C4-2B (cell line): ENCODE results near the gene TPBG.

Experiments
- CTCF ChIP-seq: fragments of 450-650 bp; conservative IDR thresholded peaks from 2 replicates; pipeline ENCODE4 v1.5.1; 2017; ENCODE audit warnings: mild to moderate bottlenecking
- ZFX ChIP-seq: fragments of 450-650 bp; IDR thresholded peaks from 2 replicates; pipeline ENCODE4 v1.6.1; 2017

- no peak for TF ChIP-seq CTCF
- TF ChIP-seq ZFX, result no peak
Observed at GRCh38 chr6:82397962-82398692, 34.5 kb downstream of the TPBG start.
